ENCODE data around the gene CCDC88A. TPM values are rescaled to one million over a fixed set of nuclear protein-coding genes. Genes with fewer than 3 reads are reported as not detected.

Gene CCDC88A, protein sequence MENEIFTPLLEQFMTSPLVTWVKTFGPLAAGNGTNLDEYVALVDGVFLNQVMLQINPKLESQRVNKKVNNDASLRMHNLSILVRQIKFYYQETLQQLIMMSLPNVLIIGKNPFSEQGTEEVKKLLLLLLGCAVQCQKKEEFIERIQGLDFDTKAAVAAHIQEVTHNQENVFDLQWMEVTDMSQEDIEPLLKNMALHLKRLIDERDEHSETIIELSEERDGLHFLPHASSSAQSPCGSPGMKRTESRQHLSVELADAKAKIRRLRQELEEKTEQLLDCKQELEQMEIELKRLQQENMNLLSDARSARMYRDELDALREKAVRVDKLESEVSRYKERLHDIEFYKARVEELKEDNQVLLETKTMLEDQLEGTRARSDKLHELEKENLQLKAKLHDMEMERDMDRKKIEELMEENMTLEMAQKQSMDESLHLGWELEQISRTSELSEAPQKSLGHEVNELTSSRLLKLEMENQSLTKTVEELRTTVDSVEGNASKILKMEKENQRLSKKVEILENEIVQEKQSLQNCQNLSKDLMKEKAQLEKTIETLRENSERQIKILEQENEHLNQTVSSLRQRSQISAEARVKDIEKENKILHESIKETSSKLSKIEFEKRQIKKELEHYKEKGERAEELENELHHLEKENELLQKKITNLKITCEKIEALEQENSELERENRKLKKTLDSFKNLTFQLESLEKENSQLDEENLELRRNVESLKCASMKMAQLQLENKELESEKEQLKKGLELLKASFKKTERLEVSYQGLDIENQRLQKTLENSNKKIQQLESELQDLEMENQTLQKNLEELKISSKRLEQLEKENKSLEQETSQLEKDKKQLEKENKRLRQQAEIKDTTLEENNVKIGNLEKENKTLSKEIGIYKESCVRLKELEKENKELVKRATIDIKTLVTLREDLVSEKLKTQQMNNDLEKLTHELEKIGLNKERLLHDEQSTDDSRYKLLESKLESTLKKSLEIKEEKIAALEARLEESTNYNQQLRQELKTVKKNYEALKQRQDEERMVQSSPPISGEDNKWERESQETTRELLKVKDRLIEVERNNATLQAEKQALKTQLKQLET (N-terminal part only)
- 23.6 and 27.5 TPM in 2 replicates for total RNA-seq

DNA sequence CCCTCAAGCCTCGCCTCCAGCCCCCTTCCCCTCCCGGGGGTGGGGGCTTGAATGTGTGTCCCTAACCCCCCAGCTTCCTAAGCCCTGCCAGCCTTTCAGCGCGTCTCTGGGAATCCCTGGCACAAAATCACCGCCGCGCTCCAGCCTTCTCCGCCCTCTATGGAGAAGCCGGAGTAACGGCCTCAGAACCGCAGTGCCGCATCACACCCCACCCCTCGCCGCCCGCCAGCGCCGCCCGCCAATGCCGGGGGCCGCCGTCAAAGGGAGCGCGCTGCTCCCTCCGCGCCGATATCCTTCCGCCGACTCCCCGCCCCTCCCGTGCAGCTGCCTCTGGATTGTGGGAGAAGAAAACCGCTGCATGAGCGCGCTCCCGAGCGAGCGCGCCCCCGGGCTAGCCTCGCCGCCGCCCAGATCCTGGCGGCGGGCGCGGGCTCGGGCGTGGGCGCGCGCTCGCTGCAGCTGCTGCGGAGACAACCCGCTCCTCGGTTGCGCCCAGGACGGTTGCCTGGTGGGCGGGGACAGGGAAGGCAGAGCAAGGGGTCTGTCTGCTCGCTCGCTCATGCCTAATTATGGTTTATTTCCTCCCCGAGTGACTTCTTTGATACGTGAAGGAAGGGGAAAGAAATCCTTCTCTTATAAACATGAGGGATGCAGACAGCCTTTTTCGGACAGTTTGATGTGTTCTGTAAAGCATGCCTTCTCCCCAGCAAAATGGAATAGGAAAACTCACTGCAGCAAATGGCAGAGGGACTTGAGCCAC, at the start of gene CCDC88A:
CCDC88A (minus strand) TSS at position 178 of the 760 bp plus-strand sequence. CDS start 777 bp downstream, outside the sequence.

DNA sequence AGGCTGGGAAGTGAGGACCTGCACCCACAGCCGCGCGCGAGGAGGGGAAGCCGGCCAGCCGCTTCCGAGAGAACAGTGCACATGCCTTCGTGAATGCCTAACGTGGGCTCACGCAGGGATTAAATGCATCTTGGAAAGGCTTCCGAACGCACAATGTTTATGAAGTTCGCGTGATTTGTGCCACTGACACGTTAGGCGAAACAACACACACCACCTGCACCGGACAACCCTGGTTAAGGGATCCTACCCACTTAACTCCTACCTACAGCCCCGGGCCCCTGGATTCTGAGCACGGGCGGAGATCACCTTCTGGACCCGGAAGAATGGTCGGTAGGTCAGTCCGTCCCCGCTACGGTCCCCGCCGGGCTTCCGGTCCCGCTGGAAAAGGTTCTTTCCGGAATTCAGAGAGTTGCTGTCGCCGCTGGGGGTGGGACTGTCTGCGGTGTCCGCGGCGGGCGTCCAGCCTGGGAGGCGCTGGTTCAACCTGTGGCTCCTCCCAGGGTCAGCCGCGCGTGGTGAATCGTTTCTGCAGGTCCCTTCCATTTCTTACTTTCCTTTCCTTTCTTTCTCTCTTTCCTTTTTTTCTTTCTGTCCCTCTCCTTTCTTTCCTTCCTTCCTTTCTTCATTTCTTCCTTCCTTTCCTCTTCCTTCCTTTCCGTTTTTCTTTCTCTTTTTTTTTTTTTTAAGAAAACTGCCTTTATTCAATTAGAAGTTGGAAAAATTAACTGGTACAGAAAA, 150.6 kb downstream of the CCDC88A start, which contains the start of gene MTIF2:
MTIF2 (minus strand) TSS at position 325 of the 738 bp plus-strand sequence. CDS start 5,373 bp downstream, outside the sequence.

Other genes with a start within 250 kb of the CCDC88A start
- 6.4 and 8.0 TPM in 2 replicates for gene CLHC1, start 187.6 kb downstream of the CCDC88A start, total RNA-seq
- gene RPS27A, start 187.2 kb downstream of the CCDC88A start, total RNA-seq: 745 and 984 TPM in 2 replicates
- 45.9 and 54.8 TPM in 2 replicates for gene MTIF2, start 150.6 kb downstream of the CCDC88A start, total RNA-seq
- gene CFAP36, start 99.9 kb upstream of the CCDC88A start, total RNA-seq: 25.0 and 27.9 TPM in 2 replicates
- gene PPP4R3B, start 197.8 kb upstream of the CCDC88A start, total RNA-seq: 34.6 and 47.9 TPM in 2 replicates